ENCODE measurements around the gene LRRC19.
A peak's percentile ranks its signal among the peaks of the same experiment; 100 is the strongest.

Gene LRRC19

DNA sequence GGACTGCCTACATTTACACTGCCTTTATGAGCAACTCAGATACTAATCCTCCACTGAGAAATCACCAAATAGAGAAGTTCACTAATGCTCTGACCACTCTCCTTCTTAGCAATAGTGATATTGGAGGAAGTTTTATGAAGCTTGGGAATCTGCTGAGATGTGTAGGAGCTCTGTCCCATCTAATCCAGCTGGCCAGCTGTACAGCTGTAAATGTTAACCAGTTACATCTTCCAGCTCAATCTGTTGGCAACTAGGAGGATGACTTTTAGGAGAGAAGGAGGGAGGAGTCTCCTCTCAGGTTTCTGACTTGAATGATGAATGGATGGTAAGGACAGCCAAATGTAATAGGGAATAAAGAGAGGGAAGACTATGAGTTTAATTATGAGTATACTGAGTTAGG lies 36.3 kb upstream of the LRRC19 start:
- TF ChIP-seq, protein P1, sequence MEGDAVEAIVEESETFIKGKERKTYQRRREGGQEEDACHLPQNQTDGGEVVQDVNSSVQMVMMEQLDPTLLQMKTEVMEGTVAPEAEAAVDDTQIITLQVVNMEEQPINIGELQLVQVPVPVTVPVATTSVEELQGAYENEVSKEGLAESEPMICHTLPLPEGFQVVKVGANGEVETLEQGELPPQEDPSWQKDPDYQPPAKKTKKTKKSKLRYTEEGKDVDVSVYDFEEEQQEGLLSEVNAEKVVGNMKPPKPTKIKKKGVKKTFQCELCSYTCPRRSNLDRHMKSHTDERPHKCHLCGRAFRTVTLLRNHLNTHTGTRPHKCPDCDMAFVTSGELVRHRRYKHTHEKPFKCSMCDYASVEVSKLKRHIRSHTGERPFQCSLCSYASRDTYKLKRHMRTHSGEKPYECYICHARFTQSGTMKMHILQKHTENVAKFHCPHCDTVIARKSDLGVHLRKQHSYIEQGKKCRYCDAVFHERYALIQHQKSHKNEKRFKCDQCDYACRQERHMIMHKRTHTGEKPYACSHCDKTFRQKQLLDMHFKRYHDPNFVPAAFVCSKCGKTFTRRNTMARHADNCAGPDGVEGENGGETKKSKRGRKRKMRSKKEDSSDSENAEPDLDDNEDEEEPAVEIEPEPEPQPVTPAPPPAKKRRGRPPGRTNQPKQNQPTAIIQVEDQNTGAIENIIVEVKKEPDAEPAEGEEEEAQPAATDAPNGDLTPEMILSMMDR (IDR thresholded peaks at IDR 0.05; ENCODE audit: extremely low read depth, missing control alignments) = no peak

DNA sequence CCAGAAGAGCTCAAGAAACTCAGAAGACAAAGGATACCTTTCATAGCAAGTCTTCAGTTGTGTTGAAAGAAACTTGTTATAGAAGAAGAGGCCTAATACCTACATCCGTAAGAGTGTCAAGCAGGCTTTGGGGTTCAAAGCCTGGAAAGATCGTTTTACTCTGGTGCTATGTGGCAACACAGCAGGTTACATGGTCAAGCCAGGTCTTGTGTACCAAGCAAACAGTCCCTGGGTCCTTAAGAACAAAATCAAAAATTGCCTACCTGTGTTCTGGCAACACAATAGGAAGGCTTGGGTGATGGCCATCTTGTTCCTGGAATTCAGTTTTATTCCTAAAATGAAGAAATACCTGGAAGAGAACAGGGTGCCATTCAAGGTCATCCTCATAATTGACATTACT lies 32.0 kb upstream of the LRRC19 start:
- DNase-seq (ENCODE audit: low spot score) = no peak
- TF ChIP-seq, protein P1 (IDR thresholded peaks at IDR 0.05; ENCODE audit: extremely low read depth, missing control alignments) = no peak

More for the DNA sequence above, 36.3 kb upstream of the LRRC19 start:
- DNase-seq (ENCODE audit: low spot score) = no peak

DNA sequence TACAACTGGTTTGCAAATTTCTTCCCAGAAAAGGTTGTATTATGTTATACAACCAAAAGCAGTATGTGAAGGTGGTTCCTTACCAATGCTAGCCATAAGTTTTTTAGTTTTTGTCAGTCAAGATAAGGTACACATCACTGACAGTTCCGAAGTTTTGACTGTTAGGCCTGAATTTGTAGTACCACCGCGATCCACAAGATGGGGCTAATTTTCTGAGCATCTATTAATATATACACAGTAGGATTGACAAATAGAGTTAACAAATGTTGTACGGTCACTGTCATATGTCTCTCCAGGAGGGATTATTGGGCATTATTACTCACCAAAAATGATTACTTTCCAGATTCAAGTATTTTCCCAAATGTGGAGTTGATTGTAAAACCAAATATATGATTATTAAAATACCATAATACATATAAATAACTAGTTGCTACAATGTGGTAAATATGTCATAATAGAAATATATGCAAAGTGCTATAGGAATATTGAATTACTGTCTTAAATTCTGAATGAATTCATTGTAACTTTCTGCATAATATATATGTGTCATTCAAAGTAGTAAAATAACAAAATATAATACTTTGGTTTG lies 28.4 kb upstream of the LRRC19 start:
- TF ChIP-seq, protein P1 (IDR thresholded peaks at IDR 0.05; ENCODE audit: extremely low read depth, missing control alignments) = peak; percentile 42
- peak; percentile 49 for DNase-seq (ENCODE audit: low spot score)

DNA sequence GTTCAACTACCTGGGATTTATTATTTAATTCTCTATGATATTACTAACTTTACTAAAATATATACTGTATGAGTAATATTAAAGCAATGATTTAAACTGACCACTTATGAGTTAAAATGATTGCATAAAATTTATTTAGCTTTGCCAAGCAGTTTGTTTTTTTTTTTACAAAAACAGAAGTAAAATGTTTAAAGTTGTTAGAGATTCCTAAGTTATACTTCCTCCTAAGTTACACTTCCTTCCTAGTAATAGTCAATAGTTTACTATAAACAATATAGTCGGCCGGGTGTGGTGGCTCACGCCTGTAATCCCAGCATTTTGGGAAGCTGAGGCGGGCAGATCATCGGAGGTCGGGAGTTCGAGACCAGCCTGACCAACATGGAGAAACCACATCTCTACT lies 23.7 kb upstream of the LRRC19 start:
- TF ChIP-seq, protein P1 (IDR thresholded peaks at IDR 0.05; ENCODE audit: extremely low read depth, missing control alignments) = no peak
- no peak for DNase-seq (ENCODE audit: low spot score)

DNA sequence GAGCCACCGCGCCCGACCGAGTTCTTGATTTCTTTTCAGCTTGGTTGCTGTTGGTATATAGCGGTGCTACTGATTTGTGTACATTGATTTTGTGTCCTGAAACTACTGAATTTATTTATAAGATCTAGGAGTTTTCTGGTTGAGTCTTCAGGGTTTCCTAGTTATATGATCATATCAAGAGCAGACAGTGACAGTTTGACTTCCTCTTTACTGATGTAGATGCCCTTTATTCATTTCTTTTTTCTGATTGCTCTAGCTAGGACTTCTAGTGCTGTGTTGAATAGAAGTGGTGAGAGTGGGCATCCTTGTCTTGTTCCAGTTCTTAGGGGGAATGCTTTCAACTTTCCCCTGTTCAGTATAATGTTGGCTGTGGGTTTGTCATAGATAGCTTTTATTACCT lies 17.4 kb upstream of the LRRC19 start:
- DNase-seq (ENCODE audit: low spot score) = no peak
- TF ChIP-seq, protein P1 (IDR thresholded peaks at IDR 0.05; ENCODE audit: extremely low read depth, missing control alignments) = no peak

DNA sequence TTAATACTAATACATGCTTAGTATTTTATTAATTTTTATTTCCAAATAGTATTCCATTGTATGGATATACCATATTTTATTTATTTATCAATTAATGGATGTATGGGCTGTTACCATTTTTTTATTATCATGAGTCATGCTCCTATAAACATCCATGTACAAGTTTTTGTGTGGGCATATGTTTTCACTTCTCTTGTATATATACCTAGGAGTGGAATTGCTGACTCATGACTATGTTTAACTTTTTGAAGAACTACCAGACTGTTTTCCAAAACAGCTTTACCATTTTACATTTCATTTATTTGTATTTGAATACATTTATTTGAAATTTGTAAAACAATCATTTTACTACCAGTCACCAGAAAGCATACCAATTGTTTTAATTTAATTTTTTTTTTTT lies 14.1 kb upstream of the LRRC19 start:
- no peak for DNase-seq (ENCODE audit: low spot score)
- TF ChIP-seq, protein P1 (IDR thresholded peaks at IDR 0.05; ENCODE audit: extremely low read depth, missing control alignments) = no peak

DNA sequence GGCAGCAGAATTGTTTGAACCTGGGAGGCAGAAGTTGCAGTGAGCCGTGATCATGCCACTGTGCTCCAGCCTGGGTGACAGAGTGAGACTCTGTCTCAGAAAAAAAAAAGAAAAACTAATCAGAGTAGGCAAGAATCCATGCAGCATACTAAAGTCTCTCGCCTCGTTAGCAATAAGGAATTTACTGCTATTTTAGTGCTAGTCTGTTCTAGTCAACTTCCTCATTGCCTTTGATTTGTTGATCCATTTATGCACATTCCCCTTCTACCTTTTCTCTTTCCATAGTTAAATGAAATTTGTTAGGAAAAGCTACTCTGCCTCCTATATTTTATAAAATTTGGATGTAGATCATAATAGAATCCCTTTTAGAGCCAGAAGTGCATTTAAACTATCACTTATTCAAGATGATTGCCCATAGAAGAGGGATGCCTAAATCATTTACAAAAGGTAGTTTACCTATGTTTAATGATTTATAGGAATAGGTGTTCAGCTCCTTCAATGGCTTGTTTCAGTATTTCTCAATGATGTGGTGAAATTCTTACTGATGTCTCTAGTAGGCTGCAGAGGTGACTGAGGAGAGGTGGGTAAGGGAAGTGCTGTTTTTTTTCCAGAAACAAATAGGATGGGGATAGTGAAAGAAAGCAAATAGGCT lies 1.9 kb downstream of the LRRC19 start:
- DNase-seq (ENCODE audit: low spot score) = no peak
- TF ChIP-seq, protein P1 (IDR thresholded peaks at IDR 0.05; ENCODE audit: extremely low read depth, missing control alignments) = no peak
